HepG2 (cell line): ENCODE data around the gene BCKDHB.

Source experiments
- CSRNP2 ChIP-seq: sonication (generic); formaldehyde crosslinking; conservative IDR thresholded peaks from 2 replicates; pipeline ENCODE4 v1.8.0; 2022; ENCODE audit warnings: low read depth, missing genetic modification reagents
- EP300 ChIP-seq, 3 experiments: sonication (generic) in 1 of 3; formaldehyde crosslinking in 1 of 3; IDR thresholded peaks; 2 replicates each; pipeline versions ENCODE4 v1.5.1 to v1.6.1; 2011 to 2020; ENCODE audit warnings: low read depth in 2 of 3, low read length in 2 of 3, borderline replicate concordance in 1 of 3, improper control_type of control experiment in 1 of 3, mild to moderate bottlenecking in 1 of 3, missing genetic modification reagents in 1 of 3, moderate library complexity in 1 of 3
- EZH2 ChIP-seq: conservative IDR thresholded peaks from 2 replicates; pipeline ENCODE4 v1.6.1; 2012; ENCODE audit warnings: mild to moderate bottlenecking, low read depth, low read length, moderate library complexity
- KLF12 ChIP-seq: sonication (generic); formaldehyde crosslinking; IDR thresholded peaks from 2 replicates; pipeline ENCODE4 v1.4.0; 2020; ENCODE audit warnings: missing genetic modification reagents, borderline replicate concordance
- RAD21 ChIP-seq: fragments of 450-650 bp; formaldehyde crosslinking; IDR thresholded peaks from 2 replicates; pipeline ENCODE4 v1.5.0; 2020; ENCODE audit warnings: mild to moderate bottlenecking
- REST ChIP-seq, 2 experiments: IDR thresholded peaks; 2 replicates each; pipeline ENCODE4 v1.6.1; 2011 to 2012; ENCODE audit warnings: low read length in 2 of 2, borderline replicate concordance in 1 of 2, low read depth in 1 of 2, mild to moderate bottlenecking in 1 of 2, moderate library complexity in 1 of 2
- ZBTB21 ChIP-seq: sonication (generic); formaldehyde crosslinking; IDR thresholded peaks from 2 replicates; pipeline ENCODE4 v1.4.0; 2020; ENCODE audit warnings: missing genetic modification reagents
- ZBTB8A ChIP-seq: sonication (generic); formaldehyde crosslinking; IDR thresholded peaks from 2 replicates; pipeline ENCODE4 v1.4.0; 2020; ENCODE audit warnings: mild to moderate bottlenecking, low read depth, missing genetic modification reagents, borderline replicate concordance
- ZNF557 ChIP-seq: sonication (generic); formaldehyde crosslinking; IDR thresholded peaks from 2 replicates; pipeline ENCODE4 v1.4.0; 2020; ENCODE audit warnings: missing genetic modification reagents
- ZNF749 ChIP-seq: sonication (generic); formaldehyde crosslinking; IDR thresholded peaks from 2 replicates; pipeline ENCODE4 v1.8.0; 2022; ENCODE audit warnings: mild to moderate bottlenecking, missing genetic modification reagents, moderate library complexity, borderline replicate concordance
- ZNF761 ChIP-seq: sonication (generic); formaldehyde crosslinking; conservative IDR thresholded peaks from 2 replicates; pipeline ENCODE4 v1.4.0; 2020; ENCODE audit warnings: mild to moderate bottlenecking, missing genetic modification reagents

- TF ChIP-seq RAD21 (CRISPR knock-in tag): no peak
- TF ChIP-seq ZBTB8A (CRISPR knock-in tag): no peak
- TF ChIP-seq REST (IDR thresholded peaks at IDR 0.05; ENCODE audit: borderline replicate concordance in 1 of 2, low read depth in 1 of 2, low read length in 2 of 2): no peak
- no peak for TF ChIP-seq EZH2
- no peak for TF ChIP-seq KLF12
- no peak for TF ChIP-seq EP300 (IDR thresholded peaks at IDR 0.05; ENCODE audit: low read depth in 2 of 2, low read length in 2 of 2)
- TF ChIP-seq EP300 (CRISPR knock-in tag; IDR thresholded peaks at IDR 0.05; ENCODE audit: borderline replicate concordance): no peak
- TF ChIP-seq ZNF749 (CRISPR knock-in tag): no peak
- TF ChIP-seq ZNF557 (CRISPR knock-in tag): no peak
- no peak for TF ChIP-seq ZNF761
- no peak for TF ChIP-seq ZBTB21
- no peak for TF ChIP-seq CSRNP2 (CRISPR knock-in tag)
Observed at GRCh38 chr6:80215063-80215462, 108.6 kb downstream of the BCKDHB start.
